Stimulated activated CD8-positive, alpha-beta memory T cell treated with anti-CD3 and anti-CD28 coated beads, Interleukin-7, amount 100 ng/mL, for 1 hour (primary cell): ENCODE results near the gene ZNF433.

ENCODE experiments used
- DNase-seq, 2 donors: peaks; one replicate each; pipeline ENCODE4 v3.0.0-alpha.2; 2020; ENCODE audit warnings: low read depth in 2 of 2

ZNF433 gene

GRCh38 chr19:11989112-11989456 lies 46.4 kb downstream of the ZNF433 start:
- DNase-seq = no peak

DNA sequence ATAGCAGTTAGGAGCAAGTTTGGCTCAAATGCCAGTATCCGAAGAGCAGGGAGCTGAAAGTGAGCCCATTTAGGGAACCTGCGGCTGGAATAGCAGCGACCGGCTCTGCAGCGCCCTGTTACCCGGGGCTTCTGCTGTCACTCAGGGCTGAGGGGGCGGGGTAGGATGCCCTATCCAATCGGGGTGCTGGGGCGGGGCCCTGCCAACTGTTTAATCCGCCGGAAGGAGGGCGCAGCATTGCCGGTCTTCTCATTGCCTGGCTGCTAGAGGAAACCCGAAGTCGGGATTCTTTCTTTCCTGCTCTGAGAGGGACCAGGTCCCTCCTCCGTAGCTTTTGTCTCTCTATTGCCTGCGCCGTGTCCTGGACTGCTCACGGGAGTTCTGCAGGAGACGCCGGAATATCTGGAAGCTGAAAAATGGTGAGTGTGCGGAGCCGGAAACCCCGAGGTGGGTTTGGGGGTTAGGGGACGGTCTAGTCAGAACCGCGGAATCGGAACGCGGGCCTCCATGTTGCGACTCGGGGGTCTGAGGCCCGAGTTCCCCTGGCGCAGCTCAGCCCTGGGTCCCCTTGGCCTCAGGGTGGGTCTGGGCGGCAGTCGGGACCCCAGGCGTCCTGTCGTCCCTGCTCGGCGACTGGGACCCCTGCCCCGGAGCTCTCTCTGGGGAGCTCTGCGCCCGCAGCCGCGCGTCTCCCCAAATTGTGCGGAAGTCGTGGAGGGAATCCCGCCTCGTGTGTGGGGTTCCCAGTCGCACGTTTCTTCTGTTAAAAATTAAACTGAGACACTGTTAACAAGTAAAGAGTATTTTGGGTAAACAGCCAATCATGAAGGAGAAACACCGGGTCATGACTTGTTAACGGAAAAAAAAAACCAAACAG lies 47.8 kb downstream of the ZNF433 start:
- DNase-seq = peak; percentile 76 to 88

DNA sequence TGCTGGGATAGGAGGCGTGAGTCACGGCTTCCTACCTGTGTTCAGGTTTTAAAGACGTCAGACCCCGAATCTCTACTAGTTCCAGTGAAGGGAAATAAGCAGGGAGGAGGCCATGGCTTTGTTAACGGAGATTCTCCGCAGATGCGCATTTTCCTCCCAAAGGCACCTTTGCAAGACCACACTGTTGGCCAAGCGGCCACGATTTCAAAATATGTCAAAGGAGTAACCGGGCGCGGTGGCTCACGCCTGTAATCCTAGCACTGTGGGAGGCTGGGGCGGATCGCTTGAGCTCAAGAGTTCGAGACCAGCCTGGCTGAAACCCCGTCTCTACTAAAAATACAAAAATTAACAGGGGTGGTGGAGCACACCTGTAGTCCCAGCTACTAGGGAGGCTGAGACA lies 48.7 kb downstream of the ZNF433 start:
- no peak for DNase-seq

GRCh38 chr19:11984986-11985385 lies 50.5 kb downstream of the ZNF433 start:
- no peak for DNase-seq

DNA sequence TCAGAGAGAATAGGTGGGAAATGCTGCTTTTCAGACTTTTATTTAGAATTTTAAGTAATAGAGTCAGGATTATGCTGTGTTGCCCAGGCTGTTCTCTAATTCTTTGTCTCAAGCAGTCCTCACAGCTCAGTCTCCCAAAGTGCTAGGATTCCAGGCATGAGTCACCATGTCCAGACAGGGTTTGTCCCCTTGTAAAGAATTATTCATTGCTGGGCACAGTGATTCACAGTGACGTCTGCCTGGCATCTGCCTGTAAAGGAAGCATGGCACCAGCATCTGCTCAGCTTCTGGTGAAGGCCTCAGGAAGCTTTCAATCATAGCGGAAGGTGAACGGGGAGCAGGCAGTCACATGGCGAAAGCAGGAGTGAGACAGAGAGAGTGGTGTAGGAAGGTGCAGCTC lies 53.0 kb downstream of the ZNF433 start:
- DNase-seq = no peak

- DNase-seq = no peak
Measured at GRCh38 chr19:11979527-11979926, 56.0 kb downstream of the ZNF433 start.

- no peak for DNase-seq
Measured at GRCh38 chr19:11978492-11979100, 56.9 kb downstream of the ZNF433 start.

DNA sequence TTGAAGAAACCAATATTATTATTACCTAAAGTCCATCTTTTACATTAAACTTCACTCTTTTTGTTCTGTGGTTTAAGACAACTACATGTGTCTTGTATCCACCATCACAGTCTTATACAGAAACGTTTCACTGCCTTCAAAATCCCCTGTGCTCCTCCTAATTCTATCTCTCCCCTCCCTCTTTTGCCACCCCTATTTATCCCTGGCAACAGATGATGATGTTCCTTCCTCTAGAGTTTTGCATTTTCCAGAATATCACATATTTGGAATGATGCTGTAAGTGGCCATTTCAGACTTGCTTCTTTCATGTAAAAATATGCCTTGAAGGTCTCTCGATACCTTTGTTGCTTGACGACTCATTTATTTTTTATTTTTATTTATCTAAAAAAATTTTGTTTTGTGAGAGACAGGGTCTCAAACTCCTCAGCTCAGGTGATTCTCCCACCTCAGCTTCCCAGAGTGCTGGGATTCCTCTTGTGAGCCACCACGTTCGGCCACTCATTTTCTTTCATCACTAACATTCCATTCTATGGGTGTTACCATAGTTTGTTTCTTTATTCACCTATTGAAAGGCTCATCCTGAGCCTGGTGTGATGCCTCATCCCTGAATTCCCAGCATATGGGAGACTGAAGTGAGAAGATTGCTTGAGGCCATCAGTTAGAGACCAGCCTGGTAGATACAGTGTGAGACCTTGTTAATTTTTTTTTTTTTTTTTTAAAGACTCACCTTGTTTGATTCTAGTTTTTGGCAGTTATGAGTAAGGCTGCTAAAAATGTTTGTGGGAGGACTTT lies 62.3 kb downstream of the ZNF433 start:
- DNase-seq = no peak

DNA sequence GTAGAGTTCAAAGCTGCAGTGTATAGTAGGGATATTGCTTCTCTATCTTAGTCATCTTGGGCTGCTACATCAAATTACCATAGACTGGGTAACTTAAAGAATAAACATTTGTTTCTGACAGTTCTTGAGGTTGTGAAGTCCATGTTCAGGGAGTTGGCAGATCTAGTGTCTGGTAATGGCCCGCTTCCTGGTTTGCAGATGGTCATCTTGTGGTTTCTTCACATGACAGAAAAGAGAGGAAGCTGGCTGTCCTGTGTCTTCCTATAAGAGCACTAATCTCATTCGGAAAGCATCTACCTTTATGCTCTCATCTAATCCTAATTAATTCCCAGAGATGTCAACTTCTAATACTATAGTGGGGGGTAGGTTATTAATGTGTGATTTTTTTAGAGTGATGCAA lies 64.4 kb downstream of the ZNF433 start:
- DNase-seq = no peak

GRCh38 chr19:11970174-11970573 lies 65.3 kb downstream of the ZNF433 start:
- no peak for DNase-seq

GRCh38 chr19:11964858-11965645 lies 70.4 kb downstream of the ZNF433 start, which contains the start of gene ZNF763:
Gene ZNF763 (plus strand): TSS chr19:11965040. CDS start chr19:11965209, 169 bp downstream.
- peak; percentile 73 to 81 for DNase-seq
